GM23338 (cell line): ENCODE results near the gene NR3C1. TPM values are rescaled to one million over a fixed set of nuclear protein-coding genes. Genes with fewer than 3 reads are reported as not detected.
A peak's percentile ranks its signal among the peaks of the same experiment; 100 is the strongest.

Experiments
- ATAC-seq: fragments of 200-7000 bp; cut with Tn5 transposase; 3 replicates; pipeline ENCODE4 v1.9.1; 2020
- DNase-seq: peaks from one replicate; pipeline ENCODE4 v3.0.0-alpha.2; 2015; ENCODE audit warnings: low spot score
- H2AFZ ChIP-seq: fragments of 200-600 bp; sonication (generic); 2 replicates; pipeline ENCODE4 v1.8.0; 2016; ENCODE audit warnings: antibody characterized with exemption, mild to moderate bottlenecking, moderate library complexity
- H3F3A ChIP-seq: fragments of 200-600 bp; sonication (generic); replicated peaks from 2 replicates; pipeline ENCODE4 v1.8.0; 2017; ENCODE audit warnings: antibody characterized with exemption, mixed run types, low read depth
- H3K27ac ChIP-seq: fragments of 200-600 bp; sonication (generic); 2 replicates; pipeline ENCODE4 v1.6.1; 2016; ENCODE audit warnings: low read depth
- H3K27me3 ChIP-seq: fragments of 200-600 bp; sonication (generic); 2 replicates; pipeline ENCODE4 v1.8.0; 2016; ENCODE audit warnings: mild to moderate bottlenecking, mixed run types, moderate library complexity; ENCODE audit not compliant: insufficient read depth
- H3K36me3 ChIP-seq: fragments of 200-600 bp; sonication (generic); 2 replicates; pipeline ENCODE4 v1.8.0; 2016; ENCODE audit warnings: mild to moderate bottlenecking; ENCODE audit not compliant: insufficient read depth
- H3K4me1 ChIP-seq: fragments of 200-600 bp; sonication (generic); 2 replicates; pipeline ENCODE4 v1.8.0; 2016; ENCODE audit warnings: mild to moderate bottlenecking, moderate library complexity; ENCODE audit not compliant: insufficient read depth
- H3K4me2 ChIP-seq: fragments of 200-600 bp; sonication (generic); 2 replicates; pipeline ENCODE4 v1.7.1; 2017; ENCODE audit warnings: mixed run types
- H3K4me3 ChIP-seq: fragments of 200-600 bp; sonication (generic); 2 replicates; pipeline ENCODE4 v1.6.1; 2016; ENCODE audit warnings: mixed run types
- H3K79me2 ChIP-seq: fragments of 200-600 bp; sonication (generic); replicated peaks from 2 replicates; pipeline ENCODE4 v1.8.0; 2017; ENCODE audit warnings: mild to moderate bottlenecking; ENCODE audit not compliant: insufficient read depth
- H3K9me2 ChIP-seq: fragments of 200-600 bp; sonication (generic); 2 replicates; pipeline ENCODE4 v1.8.0; 2017; ENCODE audit not compliant: insufficient read depth
- H4K20me1 ChIP-seq: fragments of 200-600 bp; sonication (generic); replicated peaks from 2 replicates; pipeline ENCODE4 v1.8.0; 2017; ENCODE audit warnings: mild to moderate bottlenecking; ENCODE audit not compliant: insufficient read depth
- H3K27ac Mint-ChIP-seq: 2 replicates; pipeline ENCODE4 v1.8.0; 2020; ENCODE audit warnings: inconsistent platforms, mild to moderate bottlenecking, moderate library complexity, mixed read lengths
- H3K27me3 Mint-ChIP-seq: 3 replicates; pipeline ENCODE4 v1.8.0; 2022; ENCODE audit warnings: low read depth, mild to moderate bottlenecking, moderate library complexity, mixed read lengths, inconsistent platforms; ENCODE audit not compliant: insufficient read depth, poor library complexity
- H3K36me3 Mint-ChIP-seq: 3 replicates; pipeline ENCODE4 v1.8.0; 2021; ENCODE audit warnings: low read depth, mild to moderate bottlenecking, inconsistent platforms, moderate library complexity, mixed read lengths
- H3K4me1 Mint-ChIP-seq: 3 replicates; pipeline ENCODE4 v1.8.0; 2020; ENCODE audit warnings: mild to moderate bottlenecking, inconsistent platforms, mixed read lengths
- H3K4me3 Mint-ChIP-seq: 3 replicates; pipeline ENCODE4 v1.8.0; 2021; ENCODE audit warnings: moderate library complexity, mild to moderate bottlenecking, inconsistent platforms, mixed read lengths
- H3K9me3 Mint-ChIP-seq: 3 replicates; pipeline ENCODE4 v1.8.0; 2020; ENCODE audit warnings: moderate library complexity, mild to moderate bottlenecking, inconsistent platforms, mixed read lengths
- EZH2phosphoT487 ChIP-seq: fragments of 200-600 bp; sonication (generic); IDR thresholded peaks from one replicate; pipeline ENCODE4 v1.8.1; 2018; ENCODE audit warnings: antibody characterized with exemption; ENCODE audit not compliant: unreplicated experiment
- JUNB ChIP-seq: IDR thresholded peaks from one replicate; pipeline ENCODE4 v1.6.1; 2016; ENCODE audit warnings: antibody characterized with exemption; ENCODE audit not compliant: unreplicated experiment
- NANOG ChIP-seq: IDR thresholded peaks from 2 replicates; pipeline ENCODE4 v1.6.1; 2016; ENCODE audit warnings: antibody characterized with exemption, borderline replicate concordance
- POLR2AphosphoS5 ChIP-seq: IDR thresholded peaks from 2 replicates; pipeline ENCODE4 v1.6.1; 2016; ENCODE audit warnings: antibody characterized with exemption, low read depth
- STAT1 ChIP-seq: IDR thresholded peaks from one replicate; pipeline ENCODE4 v1.6.1; 2016; ENCODE audit warnings: antibody characterized with exemption; ENCODE audit not compliant: unreplicated experiment
- ZNF114 ChIP-seq: fragments of 250-450 bp; sonication (Bioruptor Pico); IDR thresholded peaks from 2 replicates; pipeline ENCODE4 v1.5.0; 2020; ENCODE audit warnings: mild to moderate bottlenecking, moderate library complexity
- ZNF331 ChIP-seq: fragments of 250-450 bp; sonication (Bioruptor Pico); IDR thresholded peaks from 2 replicates; pipeline ENCODE4 v1.5.0; 2020; ENCODE audit warnings: low read depth, mild to moderate bottlenecking, moderate library complexity
- polyA plus RNA-seq: library from polyadenylated mRNA; unstranded; fragments of >200 nt; fragmentation: Nextera tagmentation; extraction: Ambion mirVana; gene quantifications from 2 replicates; pipeline ENCODE4 v1.2.1, GENCODE V29; 2016
- total RNA-seq: library from RNA; depleted of rRNA; stranded (reverse); fragments of >200 nt; shearing (Covaris generic); gene quantifications from 2 replicates; pipeline ENCODE4 v1.2.3, GENCODE V29; 2014
- TF ChIP-seq, protein P1 (sequence below): fragments of 250-450 bp; sonication (Bioruptor Pico); IDR thresholded peaks from 2 replicates; pipeline ENCODE4 v1.5.0; 2020; ENCODE audit warnings: mild to moderate bottlenecking, moderate library complexity
- TF ChIP-seq, protein P2 (sequence below): IDR thresholded peaks from 2 replicates; pipeline ENCODE4 v1.6.1; 2016; ENCODE audit warnings: antibody characterized with exemption
- TF ChIP-seq, protein P3 (sequence below), 2 experiments: fragments of 200-600 bp in 1 of 2; sonication (generic) in 1 of 2; conservative IDR thresholded peaks; 2 replicates each; pipeline versions ENCODE4 v1.5.1 to v1.6.1; 2016 to 2017; ENCODE audit warnings: antibody characterized with exemption in 2 of 2, low read depth in 2 of 2, mild to moderate bottlenecking in 2 of 2, moderate library complexity in 1 of 2

Gene NR3C1
- total and polyA plus RNA-seq, 2 experiments from 2014 or later, result 1.2 to 4.6 TPM

DNA sequence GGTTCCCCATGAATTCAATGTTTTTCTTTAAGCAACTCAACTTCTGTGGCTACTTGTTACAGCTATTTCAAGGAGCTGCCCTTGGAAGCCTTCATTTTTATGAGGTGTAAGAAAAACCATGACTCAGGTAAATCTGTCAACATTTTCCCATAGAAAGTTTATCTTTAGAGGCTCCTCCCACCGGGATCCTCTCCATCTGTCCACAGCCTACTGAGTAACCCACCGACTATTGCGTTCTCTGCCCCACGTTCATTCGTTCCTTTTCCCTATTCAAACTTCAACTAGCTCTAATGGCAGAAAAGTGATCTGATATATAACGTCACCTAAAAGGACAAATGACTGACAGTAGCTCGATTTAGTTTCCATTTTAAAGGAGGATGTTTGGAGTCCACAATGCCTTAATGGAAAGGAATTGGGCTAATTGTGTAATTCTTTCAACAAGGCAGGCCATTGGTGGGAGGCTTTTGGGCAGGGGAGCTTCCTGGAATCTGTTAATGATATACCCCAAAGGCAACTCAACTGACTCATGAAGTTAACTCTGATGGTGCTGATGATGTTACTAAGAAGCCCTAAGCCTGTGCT is 29.3 kb upstream of the NR3C1 start:
- 0 out of 2 replicates have a peak overlapping the region, but pooled peaks have one; percentile 6 for H2AFZ ChIP-seq
- peaks cover 16% of the 10 kb centered on the region; the same call in 2 of the 3 replicates for H3K4me1 Mint-ChIP-seq

DNA sequence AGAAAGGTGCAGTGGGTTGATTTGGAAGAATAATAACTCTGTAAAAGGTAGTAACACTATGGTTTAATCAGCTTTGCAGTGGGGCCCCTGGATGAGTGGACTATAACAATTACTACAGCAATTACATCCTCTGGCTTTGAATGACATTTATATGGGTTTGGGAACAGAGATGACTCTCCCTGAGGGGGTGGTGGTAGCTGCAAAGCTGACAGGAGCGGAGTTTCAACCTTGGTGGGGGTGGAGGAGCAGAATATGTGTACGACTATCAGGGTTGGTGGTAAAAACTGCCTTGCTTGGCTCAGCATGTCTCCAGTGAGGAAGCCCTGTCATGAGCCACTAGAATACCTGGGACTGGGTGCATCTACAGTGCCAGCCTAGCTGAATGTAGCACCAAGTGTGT is 28.3 kb upstream of the NR3C1 start:
- Mint-ChIP-seq H3K4me1 (peaks cover 15% of the 10 kb centered on the region; the same call in 2 of the 3 replicates), H3K27ac (peak overlapping the region; percentile 26; the same call in 1 of the 2 replicates), H3K4me3 (no peak overlapping the region), H3K27me3 (peaks cover 3% of the 10 kb centered on the region), H3K9me3 (no peaks in the 10 kb centered on the region), H3K36me3 (no peaks in the 10 kb centered on the region)
- no peaks in the 10 kb centered on the region for H3K27me3 ChIP-seq
- H3K4me3 ChIP-seq, result no peak overlapping the region
- no peak overlapping the region for H3K4me2 ChIP-seq
- no peak overlapping the region for H3K27ac ChIP-seq
- no peak for DNase-seq
- H3K9me2 ChIP-seq, result peaks cover 3% of the 10 kb centered on the region; the same call in 1 of the 2 replicates
- H3F3A ChIP-seq, result no peaks in the 10 kb centered on the region
- no peak for TF ChIP-seq NANOG
- TF ChIP-seq JUNB, result no peak
- no peak for TF ChIP-seq STAT1
- TF ChIP-seq, protein P1, sequence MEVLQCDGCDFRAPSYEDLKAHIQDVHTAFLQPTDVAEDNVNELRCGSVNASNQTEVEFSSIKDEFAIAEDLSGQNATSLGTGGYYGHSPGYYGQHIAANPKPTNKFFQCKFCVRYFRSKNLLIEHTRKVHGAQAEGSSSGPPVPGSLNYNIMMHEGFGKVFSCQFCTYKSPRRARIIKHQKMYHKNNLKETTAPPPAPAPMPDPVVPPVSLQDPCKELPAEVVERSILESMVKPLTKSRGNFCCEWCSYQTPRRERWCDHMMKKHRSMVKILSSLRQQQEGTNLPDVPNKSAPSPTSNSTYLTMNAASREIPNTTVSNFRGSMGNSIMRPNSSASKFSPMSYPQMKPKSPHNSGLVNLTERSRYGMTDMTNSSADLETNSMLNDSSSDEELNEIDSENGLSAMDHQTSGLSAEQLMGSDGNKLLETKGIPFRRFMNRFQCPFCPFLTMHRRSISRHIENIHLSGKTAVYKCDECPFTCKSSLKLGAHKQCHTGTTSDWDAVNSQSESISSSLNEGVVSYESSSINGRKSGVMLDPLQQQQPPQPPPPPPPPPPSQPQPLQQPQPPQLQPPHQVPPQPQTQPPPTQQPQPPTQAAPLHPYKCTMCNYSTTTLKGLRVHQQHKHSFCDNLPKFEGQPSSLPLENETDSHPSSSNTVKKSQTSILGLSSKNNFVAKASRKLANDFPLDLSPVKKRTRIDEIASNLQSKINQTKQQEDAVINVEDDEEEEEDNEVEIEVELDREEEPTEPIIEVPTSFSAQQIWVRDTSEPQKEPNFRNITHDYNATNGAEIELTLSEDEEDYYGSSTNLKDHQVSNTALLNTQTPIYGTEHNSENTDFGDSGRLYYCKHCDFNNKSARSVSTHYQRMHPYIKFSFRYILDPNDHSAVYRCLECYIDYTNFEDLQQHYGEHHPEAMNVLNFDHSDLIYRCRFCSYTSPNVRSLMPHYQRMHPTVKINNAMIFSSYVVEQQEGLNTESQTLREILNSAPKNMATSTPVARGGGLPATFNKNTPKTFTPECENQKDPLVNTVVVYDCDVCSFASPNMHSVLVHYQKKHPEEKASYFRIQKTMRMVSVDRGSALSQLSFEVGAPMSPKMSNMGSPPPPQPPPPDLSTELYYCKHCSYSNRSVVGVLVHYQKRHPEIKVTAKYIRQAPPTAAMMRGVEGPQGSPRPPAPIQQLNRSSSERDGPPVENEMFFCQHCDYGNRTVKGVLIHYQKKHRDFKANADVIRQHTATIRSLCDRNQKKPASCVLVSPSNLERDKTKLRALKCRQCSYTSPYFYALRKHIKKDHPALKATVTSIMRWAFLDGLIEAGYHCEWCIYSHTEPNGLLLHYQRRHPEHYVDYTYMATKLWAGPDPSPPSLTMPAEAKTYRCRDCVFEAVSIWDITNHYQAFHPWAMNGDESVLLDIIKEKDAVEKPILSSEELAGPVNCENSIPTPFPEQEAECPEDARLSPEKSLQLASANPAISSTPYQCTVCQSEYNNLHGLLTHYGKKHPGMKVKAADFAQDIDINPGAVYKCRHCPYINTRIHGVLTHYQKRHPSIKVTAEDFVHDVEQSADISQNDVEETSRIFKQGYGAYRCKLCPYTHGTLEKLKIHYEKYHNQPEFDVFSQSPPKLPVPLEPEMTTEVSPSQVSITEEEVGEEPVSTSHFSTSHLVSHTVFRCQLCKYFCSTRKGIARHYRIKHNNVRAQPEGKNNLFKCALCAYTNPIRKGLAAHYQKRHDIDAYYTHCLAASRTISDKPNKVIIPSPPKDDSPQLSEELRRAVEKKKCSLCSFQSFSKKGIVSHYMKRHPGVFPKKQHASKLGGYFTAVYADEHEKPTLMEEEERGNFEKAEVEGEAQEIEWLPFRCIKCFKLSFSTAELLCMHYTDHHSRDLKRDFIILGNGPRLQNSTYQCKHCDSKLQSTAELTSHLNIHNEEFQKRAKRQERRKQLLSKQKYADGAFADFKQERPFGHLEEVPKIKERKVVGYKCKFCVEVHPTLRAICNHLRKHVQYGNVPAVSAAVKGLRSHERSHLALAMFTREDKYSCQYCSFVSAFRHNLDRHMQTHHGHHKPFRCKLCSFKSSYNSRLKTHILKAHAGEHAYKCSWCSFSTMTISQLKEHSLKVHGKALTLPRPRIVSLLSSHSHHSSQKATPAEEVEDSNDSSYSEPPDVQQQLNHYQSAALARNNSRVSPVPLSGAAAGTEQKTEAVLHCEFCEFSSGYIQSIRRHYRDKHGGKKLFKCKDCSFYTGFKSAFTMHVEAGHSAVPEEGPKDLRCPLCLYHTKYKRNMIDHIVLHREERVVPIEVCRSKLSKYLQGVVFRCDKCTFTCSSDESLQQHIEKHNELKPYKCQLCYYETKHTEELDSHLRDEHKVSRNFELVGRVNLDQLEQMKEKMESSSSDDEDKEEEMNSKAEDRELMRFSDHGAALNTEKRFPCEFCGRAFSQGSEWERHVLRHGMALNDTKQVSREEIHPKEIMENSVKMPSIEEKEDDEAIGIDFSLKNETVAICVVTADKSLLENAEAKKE (CRISPR knock-in tag), result no peak
- no peak for TF ChIP-seq POLR2AphosphoS5
- TF ChIP-seq ZNF114 (CRISPR knock-in tag), result no peak
- no peak for ATAC-seq
- H3K4me1 ChIP-seq, result peaks cover 14% of the 10 kb centered on the region
- no peak overlapping the region for H2AFZ ChIP-seq
- no peaks in the 10 kb centered on the region for H3K79me2 ChIP-seq
- H3K36me3 ChIP-seq, result no peaks in the 10 kb centered on the region
- H4K20me1 ChIP-seq, result no peaks in the 10 kb centered on the region

More for the DNA sequence above, 29.3 kb upstream of the NR3C1 start:
- Histone ChIP-seq H3K79me2 (no peaks in the 10 kb centered on the region), H3K27me3 (no peaks in the 10 kb centered on the region), H3K27ac (no peak overlapping the region), H4K20me1 (no peaks in the 10 kb centered on the region), H3F3A (no peaks in the 10 kb centered on the region), H3K4me2 (no peak overlapping the region), H3K9me2 (peaks cover 3% of the 10 kb centered on the region; the same call in 1 of the 2 replicates), H3K4me1 (peaks cover 14% of the 10 kb centered on the region), H3K36me3 (no peaks in the 10 kb centered on the region), H3K4me3 (no peak overlapping the region)
- H3K4me3 Mint-ChIP-seq, result no peak overlapping the region
- TF ChIP-seq POLR2AphosphoS5 (no peak), NANOG (no peak), ZNF331 (CRISPR knock-in tag) (no peak), EZH2phosphoT487 (no peak), STAT1 (no peak)
- TF ChIP-seq, protein P2, sequence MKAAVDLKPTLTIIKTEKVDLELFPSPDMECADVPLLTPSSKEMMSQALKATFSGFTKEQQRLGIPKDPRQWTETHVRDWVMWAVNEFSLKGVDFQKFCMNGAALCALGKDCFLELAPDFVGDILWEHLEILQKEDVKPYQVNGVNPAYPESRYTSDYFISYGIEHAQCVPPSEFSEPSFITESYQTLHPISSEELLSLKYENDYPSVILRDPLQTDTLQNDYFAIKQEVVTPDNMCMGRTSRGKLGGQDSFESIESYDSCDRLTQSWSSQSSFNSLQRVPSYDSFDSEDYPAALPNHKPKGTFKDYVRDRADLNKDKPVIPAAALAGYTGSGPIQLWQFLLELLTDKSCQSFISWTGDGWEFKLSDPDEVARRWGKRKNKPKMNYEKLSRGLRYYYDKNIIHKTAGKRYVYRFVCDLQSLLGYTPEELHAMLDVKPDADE, result no peak
- TF ChIP-seq, protein P3, sequence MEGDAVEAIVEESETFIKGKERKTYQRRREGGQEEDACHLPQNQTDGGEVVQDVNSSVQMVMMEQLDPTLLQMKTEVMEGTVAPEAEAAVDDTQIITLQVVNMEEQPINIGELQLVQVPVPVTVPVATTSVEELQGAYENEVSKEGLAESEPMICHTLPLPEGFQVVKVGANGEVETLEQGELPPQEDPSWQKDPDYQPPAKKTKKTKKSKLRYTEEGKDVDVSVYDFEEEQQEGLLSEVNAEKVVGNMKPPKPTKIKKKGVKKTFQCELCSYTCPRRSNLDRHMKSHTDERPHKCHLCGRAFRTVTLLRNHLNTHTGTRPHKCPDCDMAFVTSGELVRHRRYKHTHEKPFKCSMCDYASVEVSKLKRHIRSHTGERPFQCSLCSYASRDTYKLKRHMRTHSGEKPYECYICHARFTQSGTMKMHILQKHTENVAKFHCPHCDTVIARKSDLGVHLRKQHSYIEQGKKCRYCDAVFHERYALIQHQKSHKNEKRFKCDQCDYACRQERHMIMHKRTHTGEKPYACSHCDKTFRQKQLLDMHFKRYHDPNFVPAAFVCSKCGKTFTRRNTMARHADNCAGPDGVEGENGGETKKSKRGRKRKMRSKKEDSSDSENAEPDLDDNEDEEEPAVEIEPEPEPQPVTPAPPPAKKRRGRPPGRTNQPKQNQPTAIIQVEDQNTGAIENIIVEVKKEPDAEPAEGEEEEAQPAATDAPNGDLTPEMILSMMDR (conservative IDR thresholded peaks at IDR 0.05; ENCODE audit: low read depth in 2 of 2), result no peak
- DNase-seq (no peak), ATAC-seq (no peak)
- H3K27me3 Mint-ChIP-seq, result peaks cover 3% of the 10 kb centered on the region
- H3K36me3 Mint-ChIP-seq, result no peaks in the 10 kb centered on the region
- H3K9me3 Mint-ChIP-seq, result no peaks in the 10 kb centered on the region
- no peak overlapping the region for H3K27ac Mint-ChIP-seq
